A673 (cell line): Measurements from ENCODE around the gene RASGEF1C.

Experiments
- EZH2 ChIP-seq: fragments of 200-600 bp; sonication (generic); IDR thresholded peaks from 2 replicates; pipeline ENCODE4 v1.6.1; 2017; ENCODE audit warnings: borderline replicate concordance, low read depth, mild to moderate bottlenecking, mixed read lengths, antibody characterized with exemption, low read length; ENCODE audit not compliant: poor library complexity, severe bottlenecking
- TF ChIP-seq, protein P1 (sequence below): fragments of 300-800, 200-600 bp; sonication (generic); conservative IDR thresholded peaks from 2 replicates; pipeline ENCODE4 v1.5.1; 2017; ENCODE audit warnings: low read depth, mild to moderate bottlenecking, antibody characterized with exemption, low read length, moderate library complexity, mixed read lengths

DNA sequence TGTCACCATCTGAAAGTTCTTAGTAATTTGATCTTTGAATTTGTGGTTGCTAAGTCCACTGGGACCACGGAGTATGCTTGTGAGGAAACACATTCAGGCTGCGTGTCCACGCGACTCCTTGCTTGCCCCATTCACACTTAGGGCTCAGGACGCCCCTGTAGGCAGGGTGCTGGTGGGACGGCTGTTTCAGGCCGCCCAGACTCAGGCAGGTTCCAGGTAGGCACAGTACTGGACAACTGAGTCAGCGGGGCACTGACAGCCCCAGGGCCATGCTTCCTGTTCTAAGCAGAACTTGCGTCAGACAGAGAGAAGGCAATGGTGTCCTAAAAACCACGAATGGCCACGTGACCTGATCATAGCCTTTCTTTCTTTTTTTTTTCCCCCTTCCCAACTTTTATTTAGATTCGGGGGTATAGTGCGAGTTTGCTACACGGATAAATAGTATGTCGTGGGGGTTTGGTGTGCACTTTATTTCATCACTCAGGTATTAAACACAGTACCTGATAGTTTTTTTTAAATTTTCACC, 7.7 kb upstream of the RASGEF1C start:
- TF ChIP-seq, protein P1, sequence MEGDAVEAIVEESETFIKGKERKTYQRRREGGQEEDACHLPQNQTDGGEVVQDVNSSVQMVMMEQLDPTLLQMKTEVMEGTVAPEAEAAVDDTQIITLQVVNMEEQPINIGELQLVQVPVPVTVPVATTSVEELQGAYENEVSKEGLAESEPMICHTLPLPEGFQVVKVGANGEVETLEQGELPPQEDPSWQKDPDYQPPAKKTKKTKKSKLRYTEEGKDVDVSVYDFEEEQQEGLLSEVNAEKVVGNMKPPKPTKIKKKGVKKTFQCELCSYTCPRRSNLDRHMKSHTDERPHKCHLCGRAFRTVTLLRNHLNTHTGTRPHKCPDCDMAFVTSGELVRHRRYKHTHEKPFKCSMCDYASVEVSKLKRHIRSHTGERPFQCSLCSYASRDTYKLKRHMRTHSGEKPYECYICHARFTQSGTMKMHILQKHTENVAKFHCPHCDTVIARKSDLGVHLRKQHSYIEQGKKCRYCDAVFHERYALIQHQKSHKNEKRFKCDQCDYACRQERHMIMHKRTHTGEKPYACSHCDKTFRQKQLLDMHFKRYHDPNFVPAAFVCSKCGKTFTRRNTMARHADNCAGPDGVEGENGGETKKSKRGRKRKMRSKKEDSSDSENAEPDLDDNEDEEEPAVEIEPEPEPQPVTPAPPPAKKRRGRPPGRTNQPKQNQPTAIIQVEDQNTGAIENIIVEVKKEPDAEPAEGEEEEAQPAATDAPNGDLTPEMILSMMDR = no peak
- TF ChIP-seq EZH2 = no peak
